Adrenal gland (tissue), 5 donors: ENCODE results near the gene ASAP2.

ENCODE experiments used
- POLR2A ChIP-seq, 2 donors: fragments of 450-650 bp; IDR thresholded peaks; one replicate each; pipeline ENCODE4 v1.6.1; 2017; ENCODE audit warnings: antibody characterized with exemption in 2 of 2, mild to moderate bottlenecking in 2 of 2, moderate library complexity in 1 of 2
- TF ChIP-seq, protein P1 (sequence below), 6 experiments: fragments of 450-650 bp in 4 of 6; fragments of 200-600 bp in 2 of 6; sonication (generic) in 1 of 6; IDR thresholded peaks; 1 replicate in 5 of 6; 2 replicates in 1 of 6; pipeline versions ENCODE4 v1.5.1 to v1.8.0; 2016 to 2021; ENCODE audit warnings: antibody characterized with exemption in 6 of 6, mild to moderate bottlenecking in 2 of 6, moderate library complexity in 1 of 6
- donor health status: DM: no; HTN: no; CAD: no.

DNA sequence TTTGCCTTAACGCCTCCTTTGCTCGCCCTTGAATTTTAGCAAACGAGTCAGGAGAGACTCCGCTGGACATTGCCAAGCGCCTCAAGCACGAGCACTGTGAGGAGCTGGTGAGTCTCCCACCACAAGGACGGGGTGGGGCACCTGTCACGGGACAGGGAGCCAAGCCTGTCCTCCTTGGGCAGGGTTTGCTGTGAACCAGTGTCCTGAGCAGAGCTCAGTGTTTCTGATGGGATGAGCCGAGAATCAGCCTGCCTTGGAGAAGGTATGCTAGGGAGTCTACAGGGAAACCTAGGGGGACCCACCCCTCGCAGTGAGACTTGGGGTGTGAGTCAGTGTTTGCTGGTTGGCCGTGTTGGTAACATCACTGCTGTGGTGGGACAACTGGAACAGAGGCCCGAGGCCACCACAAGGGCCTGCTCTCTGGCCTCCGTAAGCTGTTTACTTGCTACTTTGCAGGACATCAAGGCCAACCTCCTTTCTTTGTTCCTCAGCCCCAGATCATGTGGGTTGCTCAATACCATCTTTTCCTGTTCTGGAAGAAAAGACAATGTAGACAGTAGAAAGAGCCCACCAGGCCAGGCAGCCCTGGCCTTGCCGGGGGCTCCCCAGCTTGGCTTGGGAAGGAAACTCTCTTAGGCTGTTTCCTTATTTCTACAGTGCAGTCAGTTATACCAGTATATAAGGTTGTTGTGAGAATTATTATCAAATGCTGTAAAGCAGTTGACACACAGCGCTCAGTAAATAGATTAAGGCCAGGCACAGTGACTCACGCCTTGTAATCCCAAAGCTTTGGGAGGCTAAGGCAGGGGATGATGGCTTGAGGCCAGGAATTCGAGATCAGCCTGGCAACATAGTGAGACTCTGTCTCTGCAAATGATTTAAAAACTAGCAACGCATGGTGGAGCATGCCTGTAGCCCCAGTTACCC is 174.4 kb downstream of the ASAP2 start:
- TF ChIP-seq, protein P1, sequence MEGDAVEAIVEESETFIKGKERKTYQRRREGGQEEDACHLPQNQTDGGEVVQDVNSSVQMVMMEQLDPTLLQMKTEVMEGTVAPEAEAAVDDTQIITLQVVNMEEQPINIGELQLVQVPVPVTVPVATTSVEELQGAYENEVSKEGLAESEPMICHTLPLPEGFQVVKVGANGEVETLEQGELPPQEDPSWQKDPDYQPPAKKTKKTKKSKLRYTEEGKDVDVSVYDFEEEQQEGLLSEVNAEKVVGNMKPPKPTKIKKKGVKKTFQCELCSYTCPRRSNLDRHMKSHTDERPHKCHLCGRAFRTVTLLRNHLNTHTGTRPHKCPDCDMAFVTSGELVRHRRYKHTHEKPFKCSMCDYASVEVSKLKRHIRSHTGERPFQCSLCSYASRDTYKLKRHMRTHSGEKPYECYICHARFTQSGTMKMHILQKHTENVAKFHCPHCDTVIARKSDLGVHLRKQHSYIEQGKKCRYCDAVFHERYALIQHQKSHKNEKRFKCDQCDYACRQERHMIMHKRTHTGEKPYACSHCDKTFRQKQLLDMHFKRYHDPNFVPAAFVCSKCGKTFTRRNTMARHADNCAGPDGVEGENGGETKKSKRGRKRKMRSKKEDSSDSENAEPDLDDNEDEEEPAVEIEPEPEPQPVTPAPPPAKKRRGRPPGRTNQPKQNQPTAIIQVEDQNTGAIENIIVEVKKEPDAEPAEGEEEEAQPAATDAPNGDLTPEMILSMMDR (IDR thresholded peaks at IDR 0.05), result no peak
- TF ChIP-seq POLR2A (IDR thresholded peaks at IDR 0.05), result peak in 1 of 2 donors; percentile 14
